Measurements from ENCODE around the gene SMARCAL1.

Gene SMARCAL1

GRCh38 chr2:216477283-216478035 lies 65.2 kb downstream of the SMARCAL1 start:
- DNase-seq: no peak

DNA sequence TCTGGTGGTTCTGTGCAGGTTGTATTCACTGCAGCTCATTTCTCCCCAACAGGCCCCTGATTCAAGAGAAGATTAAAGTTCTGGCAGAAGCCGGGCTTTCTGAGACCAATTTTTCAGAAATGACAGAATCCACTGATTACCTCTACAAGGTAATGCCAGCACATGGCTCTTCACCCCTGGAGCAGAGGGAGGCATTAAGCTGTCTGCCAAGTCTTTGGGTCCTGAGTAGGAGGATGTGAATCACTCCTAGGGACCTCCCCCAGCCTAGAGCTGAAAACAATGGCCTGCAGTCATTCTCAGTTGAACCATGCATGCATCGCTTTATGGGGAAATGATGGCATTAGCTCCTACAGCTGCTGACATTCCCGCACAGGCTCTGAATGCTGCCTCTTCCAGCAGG lies 65.9 kb downstream of the SMARCAL1 start:
- DNase-seq: peak; percentile 15

GRCh38 chr2:216478791-216479190 lies 66.5 kb downstream of the SMARCAL1 start:
- no peak for DNase-seq

- DNase-seq: no peak
Measured at GRCh38 chr2:216480221-216480620, 67.9 kb downstream of the SMARCAL1 start.

GRCh38 chr2:216482640-216483039 lies 70.4 kb downstream of the SMARCAL1 start:
- DNase-seq: no peak

- no peak for DNase-seq
Measured at GRCh38 chr2:216485237-216485636, 73.0 kb downstream of the SMARCAL1 start.

DNA sequence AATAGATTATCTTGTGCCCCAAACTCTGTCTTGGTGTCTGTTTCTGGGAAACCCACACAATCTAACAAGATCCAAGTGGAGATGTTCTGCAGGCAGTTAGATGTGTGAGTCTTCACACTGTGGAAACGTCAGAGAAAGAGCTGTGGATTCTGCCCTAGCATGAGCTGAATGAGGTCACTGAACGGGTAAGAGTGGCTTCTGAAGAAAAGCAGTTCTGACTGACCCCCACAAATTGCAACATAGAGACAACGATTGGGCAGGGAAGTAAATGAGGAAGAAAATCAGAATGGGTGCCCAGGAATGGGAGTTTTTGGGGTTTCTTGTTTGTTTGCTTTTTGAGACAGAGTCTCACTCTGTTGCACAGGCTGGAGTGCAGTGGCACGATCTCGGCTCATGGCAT lies 73.5 kb downstream of the SMARCAL1 start:
- no peak for DNase-seq

DNA sequence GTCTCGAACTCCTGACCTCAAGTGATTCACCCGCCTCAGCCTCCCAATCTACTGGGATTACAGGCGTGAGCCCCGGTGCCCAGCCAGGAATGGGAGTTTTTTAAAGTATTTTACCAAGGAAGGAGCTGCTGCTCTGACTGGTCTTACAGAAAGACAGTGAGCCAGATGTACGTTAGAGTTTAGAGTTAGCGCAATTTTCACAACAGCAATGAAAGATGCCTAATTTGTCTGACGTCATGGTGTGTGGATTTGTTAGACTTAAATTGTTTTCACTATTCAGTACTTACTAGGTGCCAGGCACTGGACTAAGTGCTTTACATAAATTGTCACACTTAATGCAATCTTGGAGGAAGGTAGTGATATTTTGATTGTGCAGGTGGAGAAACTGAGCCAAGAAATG lies 74.0 kb downstream of the SMARCAL1 start:
- no peak for DNase-seq

- no peak for DNase-seq
Measured at GRCh38 chr2:216486708-216487107, 74.4 kb downstream of the SMARCAL1 start.

DNA sequence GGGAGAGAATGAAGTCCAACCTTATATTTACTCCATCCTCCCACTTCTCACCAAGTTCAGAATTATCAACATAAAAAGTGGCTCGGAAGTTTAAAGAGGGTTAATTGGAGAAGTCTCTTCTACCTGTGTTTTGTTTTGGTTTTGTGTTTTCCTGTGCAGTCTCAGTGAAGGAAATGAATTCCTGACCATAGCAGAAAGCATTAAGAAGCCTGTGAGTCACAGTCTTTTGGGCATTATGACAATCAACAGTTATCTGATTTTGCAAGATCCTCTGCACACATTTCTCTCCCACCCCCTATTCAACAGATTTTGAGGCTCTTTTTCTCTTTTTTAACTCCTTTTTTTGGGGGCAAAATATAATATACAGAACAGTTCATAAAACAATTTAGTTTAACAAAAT lies 77.8 kb downstream of the SMARCAL1 start:
- DNase-seq: no peak

- DNase-seq: no peak
Measured at GRCh38 chr2:216491793-216492596, 79.7 kb downstream of the SMARCAL1 start.

DNA sequence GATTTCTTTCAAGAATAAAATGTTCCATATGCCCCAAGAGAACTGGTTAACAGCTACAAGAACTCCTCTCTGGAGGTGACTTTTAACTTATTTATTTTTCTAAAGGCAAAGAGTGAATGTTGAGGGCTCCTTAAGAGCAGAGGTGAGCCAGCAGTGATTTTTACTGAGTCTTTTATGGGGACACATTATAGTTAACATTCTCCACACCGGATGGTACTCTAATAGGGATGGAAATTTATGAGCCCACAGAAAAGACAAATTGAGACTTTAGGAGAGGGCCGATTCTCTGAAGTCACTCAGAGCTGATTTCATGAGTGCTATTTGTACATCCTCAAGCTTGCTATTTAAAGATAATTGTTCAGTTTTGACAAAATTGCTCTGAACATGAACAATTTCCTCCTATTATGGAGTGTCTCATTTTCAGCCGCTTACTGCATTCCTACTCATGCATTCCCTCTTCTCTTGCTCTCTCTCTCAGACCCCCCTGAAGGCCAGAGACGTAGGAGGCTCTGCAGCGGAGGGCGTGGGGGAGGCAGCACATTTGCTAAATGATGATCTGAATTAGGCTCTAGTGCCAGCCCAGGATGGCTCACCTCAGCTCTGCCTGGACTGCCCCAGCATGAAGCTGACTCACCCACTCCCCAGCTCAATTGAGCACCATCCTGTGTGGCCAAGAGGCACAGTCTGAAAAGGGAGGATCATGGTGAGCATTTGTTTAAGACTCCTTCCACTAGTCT lies 80.5 kb downstream of the SMARCAL1 start:
- no peak for DNase-seq

- DNase-seq: no peak
Measured at GRCh38 chr2:216493334-216493685, 81.0 kb downstream of the SMARCAL1 start.

GRCh38 chr2:216495656-216496055 lies 83.4 kb downstream of the SMARCAL1 start:
- DNase-seq: no peak

DNA sequence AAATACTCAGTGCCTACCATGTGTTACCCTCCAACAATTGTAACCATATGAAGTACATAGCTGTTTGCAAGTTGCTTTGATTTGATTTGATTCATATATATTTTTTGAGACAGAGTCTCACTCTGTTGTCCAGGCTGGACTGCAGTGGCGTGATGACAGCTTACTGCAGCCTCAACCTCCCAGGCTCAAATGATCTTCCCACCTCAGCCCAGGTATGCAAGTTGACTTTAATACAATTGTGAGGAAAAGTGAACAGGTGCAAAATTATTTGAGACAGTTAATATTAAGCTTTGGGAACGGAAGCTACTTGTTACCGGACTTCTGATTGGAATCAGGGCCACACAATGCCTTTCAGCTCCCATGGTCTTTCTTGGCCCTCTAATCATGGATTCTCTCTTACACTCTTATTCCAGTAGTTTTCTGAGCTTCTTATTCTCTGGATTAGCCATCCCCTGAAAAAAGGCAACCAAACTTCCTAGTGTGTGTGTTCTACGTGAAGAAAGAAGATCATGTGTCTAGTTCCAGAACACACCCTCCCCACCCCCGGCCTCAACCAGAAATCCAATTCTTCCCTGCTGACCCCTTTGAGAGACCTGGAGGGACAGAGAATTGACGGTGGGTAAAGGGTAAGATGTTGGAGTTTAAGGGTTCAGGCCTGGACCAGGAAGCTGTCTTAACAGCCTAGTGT lies 85.2 kb downstream of the SMARCAL1 start:
- no peak for DNase-seq

- DNase-seq: no peak
Measured at GRCh38 chr2:216498070-216498378, 85.7 kb downstream of the SMARCAL1 start.

DNA sequence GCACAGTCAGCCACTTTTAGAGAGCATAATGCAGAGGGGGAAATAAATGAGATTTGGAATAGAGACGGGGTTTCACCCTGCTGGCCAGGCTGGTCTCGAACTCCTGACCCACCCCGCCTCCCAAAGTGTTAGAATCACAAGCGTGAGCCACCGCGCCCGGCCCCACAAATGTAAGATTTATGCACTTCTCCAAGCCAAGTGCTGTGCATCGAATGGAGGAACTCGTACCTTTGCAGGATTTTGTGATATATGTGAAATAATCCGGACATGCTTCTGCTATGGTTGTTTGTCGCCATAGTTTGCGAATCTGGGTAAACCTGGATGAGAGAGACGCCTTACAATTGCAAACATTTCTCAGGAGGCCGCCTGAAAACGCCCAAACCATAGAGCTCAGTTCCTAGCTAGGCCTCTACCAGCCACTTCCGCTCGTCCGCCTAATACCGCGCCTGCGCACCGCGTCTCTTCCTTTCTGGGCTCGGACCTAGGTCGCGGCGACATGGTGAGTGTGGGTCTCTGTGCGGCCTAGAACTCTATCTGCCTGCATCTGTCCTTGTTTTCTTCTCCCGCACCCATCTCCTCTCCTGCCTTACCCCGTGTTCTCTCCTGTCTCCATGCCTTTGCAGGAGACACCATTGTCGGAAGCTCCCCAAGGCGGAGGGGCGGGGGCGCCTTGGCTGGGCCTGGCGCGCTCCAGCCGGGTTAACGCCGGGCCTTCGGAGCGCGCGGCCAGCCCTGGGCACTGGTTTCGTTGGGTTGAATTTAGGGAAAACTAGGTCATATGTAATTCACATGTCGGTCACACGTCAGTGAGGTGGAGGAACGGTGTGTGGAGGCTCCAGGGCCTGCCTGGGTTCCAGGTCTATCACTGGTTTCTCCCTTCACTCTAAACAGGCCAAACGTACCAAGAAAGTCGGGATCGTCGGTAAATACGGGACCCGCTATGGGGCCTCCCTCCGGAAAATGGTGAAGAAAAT lies 86.4 kb downstream of the SMARCAL1 start, which contains the start of gene RPL37A:
Gene RPL37A, plus strand, starts transcription at position 466 of the 974 bp plus-strand sequence. Its CDS starts 31 bp downstream, at position 497.
- DNase-seq: peak; percentile 96

GRCh38 chr2:216499641-216500218 lies 87.4 kb downstream of the SMARCAL1 start:
- DNase-seq: no peak

DNA sequence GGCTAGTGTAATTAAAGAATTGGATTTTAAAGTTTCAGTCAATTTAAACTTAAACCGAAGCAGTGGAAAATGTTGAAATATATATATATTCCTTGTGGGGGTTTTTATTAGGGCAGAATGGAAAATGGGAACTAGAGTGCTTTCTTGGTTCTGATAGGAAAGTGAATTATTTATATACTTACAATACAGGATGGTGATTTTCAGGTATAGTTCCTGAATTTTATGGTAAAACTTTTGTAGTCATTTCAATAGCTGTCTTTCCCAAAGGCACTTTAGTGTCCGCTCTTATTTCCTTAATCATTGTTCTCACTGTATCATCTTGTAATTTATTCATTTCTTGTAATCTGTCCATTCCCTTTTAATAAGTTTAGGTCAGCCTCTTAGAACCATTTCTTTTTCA lies 88.3 kb downstream of the SMARCAL1 start:
- DNase-seq: no peak

- no peak for DNase-seq
Measured at GRCh38 chr2:216501854-216502253, 89.6 kb downstream of the SMARCAL1 start.

- no peak for DNase-seq
Measured at GRCh38 chr2:216502381-216503158, 90.3 kb downstream of the SMARCAL1 start.

All from DMS53 (cell line).